Left ventricle myocardium inferior (tissue), 1 donor: ENCODE results near the gene ZBTB7B. TPM values are rescaled to one million over a fixed set of nuclear protein-coding genes. Genes with fewer than 3 reads are reported as not detected.

Experiments used
- DNase-seq: peaks from one replicate; pipeline ENCODE4 v3.0.0-alpha.2; 2020
- H3K27ac ChIP-seq: fragments of 200-600 bp; replicated peaks from 2 replicates; pipeline ENCODE4 v1.8.0; 2021
- H3K27me3 ChIP-seq: fragments of 200-600 bp; 2 replicates; pipeline ENCODE4 v1.8.0; 2021; ENCODE audit warnings: low read depth
- H3K36me3 ChIP-seq: fragments of 200-600 bp; 2 replicates; pipeline ENCODE4 v1.8.0; 2021
- H3K4me1 ChIP-seq: fragments of 200-600 bp; 2 replicates; pipeline ENCODE4 v1.8.0; 2021
- H3K4me3 ChIP-seq: fragments of 200-600 bp; 2 replicates; pipeline ENCODE4 v1.8.0; 2021; ENCODE audit warnings: mild to moderate bottlenecking, moderate library complexity
- H3K9me3 ChIP-seq: fragments of 200-600 bp; replicated peaks from 2 replicates; pipeline ENCODE4 v1.8.0; 2021
- intact Hi-C: fragments of 100-400 bp; cut with micrococcal nuclease; formaldehyde crosslinking; loops from one replicate; pipeline ENCODE4 v1.11.0; 2022
- total RNA-seq: library from RNA; stranded (reverse); fragmentation: NEBNext Ultra II Directional; extraction: Animal tissue kit (Norgen Biotek cat#: 25700); gene quantifications from one replicate; pipeline ENCODE4 v1.2.1, GENCODE V29; 2021
- TF ChIP-seq, protein P1 (sequence below): fragments of 200-600 bp; IDR thresholded peaks from 2 replicates; pipeline ENCODE4 v1.8.0; 2021; ENCODE audit warnings: antibody characterized with exemption, mild to moderate bottlenecking, borderline replicate concordance
- donor health status: DM: no; HTN: yes; CAD: no; lungs with severe emphysema.

The ZBTB7B gene
- total RNA-seq, 1 donor from 2014 or later, result 42.8 TPM

DNA sequence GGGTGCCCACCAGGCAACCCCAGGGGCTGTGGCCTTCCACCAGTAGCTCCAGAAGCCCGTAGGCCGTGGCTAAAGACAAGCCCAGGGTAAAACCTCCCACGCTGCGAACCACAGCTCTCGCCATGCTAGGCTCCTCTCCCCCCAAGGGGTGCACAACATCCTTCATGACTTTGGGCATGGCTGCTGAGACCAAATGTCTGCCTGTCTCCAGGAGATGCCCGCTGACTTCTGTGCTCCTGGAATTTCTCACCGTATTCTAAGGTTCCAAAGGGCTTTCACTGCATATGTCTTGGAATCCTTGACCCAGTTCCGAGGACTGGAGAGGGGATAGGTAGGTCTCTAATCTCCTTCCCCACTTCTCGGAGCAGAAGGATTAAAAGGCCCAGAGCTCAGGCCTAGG, 30.9 kb downstream of the ZBTB7B start, which contains the start of the genes DCST1 and DCST2:
TSS of gene DCST1 (plus strand) at position 301 of the 400 bp plus-strand sequence. CDS start 213 bp downstream, outside the sequence.
TSS of gene DCST2 (minus strand) at position 258 of the 400 bp plus-strand sequence. CDS start at position 178, 80 bp downstream.
- no peak for DNase-seq
- TF ChIP-seq, protein P1, sequence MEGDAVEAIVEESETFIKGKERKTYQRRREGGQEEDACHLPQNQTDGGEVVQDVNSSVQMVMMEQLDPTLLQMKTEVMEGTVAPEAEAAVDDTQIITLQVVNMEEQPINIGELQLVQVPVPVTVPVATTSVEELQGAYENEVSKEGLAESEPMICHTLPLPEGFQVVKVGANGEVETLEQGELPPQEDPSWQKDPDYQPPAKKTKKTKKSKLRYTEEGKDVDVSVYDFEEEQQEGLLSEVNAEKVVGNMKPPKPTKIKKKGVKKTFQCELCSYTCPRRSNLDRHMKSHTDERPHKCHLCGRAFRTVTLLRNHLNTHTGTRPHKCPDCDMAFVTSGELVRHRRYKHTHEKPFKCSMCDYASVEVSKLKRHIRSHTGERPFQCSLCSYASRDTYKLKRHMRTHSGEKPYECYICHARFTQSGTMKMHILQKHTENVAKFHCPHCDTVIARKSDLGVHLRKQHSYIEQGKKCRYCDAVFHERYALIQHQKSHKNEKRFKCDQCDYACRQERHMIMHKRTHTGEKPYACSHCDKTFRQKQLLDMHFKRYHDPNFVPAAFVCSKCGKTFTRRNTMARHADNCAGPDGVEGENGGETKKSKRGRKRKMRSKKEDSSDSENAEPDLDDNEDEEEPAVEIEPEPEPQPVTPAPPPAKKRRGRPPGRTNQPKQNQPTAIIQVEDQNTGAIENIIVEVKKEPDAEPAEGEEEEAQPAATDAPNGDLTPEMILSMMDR, result no peak
- intact Hi-C loops, result no loop called here
- Histone ChIP-seq H3K4me3 (no peak within 1 kb of the TSS), H3K27me3 (no peaks in the 10 kb centered on the region), H3K27ac (no peak within 1 kb of the TSS), H3K9me3 (no peaks in the 10 kb centered on the region), H3K36me3 (no peaks in the 10 kb centered on the region), H3K4me1 (peaks cover 5% of the 10 kb centered on the region)

DNA sequence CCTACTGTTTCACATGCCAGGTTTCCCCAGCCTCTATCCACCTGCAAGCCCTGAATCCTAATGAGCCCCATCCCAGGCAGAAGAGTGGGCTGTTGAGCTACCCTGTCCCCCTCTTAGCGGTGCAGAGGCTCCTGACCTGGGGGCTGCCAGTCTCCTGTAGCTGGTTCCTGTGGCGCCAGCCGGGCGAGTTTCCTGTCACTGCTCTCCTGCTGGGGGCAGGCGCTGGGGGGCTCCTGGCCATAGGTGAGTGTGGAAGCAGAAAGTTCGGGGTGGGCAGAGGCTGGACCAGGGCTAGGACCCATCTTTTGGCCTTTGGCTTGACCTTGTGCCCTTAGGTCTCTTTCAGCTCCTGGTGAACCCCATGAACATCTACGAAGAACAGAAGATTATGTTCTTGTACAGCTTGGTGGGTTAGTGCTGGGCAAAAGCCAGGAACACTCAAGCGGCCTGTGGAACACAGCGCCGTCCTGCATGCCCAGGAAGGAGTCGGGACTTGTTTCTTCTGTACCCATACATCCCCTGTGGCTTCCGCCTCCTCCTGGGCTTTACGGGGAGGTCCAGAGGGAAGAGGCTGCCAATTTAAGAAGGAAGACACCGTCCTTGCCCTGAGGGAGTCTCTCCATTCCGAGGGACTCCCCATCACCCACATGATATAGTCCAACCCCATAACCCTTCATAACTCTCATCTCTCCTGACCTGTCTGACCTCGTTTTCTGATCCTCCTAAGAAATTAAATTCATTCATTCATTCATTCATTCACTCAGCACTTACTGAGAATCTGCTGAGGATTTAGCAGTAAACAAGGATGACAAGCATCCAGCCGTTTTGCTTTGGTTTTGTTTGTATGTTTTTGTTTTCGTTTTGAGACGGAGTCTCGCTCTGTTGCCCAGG, 32.0 kb downstream of the ZBTB7B start:
- Histone ChIP-seq H3K27ac (no peak overlapping the region), H3K4me1 (peaks cover 12% of the 10 kb centered on the region), H3K9me3 (no peaks in the 10 kb centered on the region), H3K4me3 (no peak overlapping the region), H3K27me3 (no peaks in the 10 kb centered on the region), H3K36me3 (no peaks in the 10 kb centered on the region)
- no peak for DNase-seq
- TF ChIP-seq, protein P1, result no peak
- intact Hi-C loops, result no loop called here

DNA sequence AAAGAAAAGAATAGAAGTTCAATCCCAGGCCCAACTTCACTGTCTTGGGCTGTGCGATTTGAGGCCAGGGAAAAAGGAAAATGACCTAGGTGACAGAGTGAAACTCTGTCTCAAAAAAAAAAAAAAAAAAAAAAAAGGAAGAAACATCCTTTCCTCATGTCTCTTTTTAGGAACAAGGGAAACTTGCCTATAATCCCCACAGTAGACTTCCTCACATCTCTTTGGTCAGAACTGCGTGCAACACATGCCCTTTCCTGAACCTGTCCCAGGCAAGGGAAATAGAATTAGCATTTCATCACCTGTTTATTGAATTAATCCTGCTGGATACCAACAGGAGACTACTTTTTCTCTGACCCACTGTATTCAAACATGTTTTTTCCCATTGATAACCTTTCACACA, 33.3 kb downstream of the ZBTB7B start:
- H3K36me3 ChIP-seq, result no peaks in the 10 kb centered on the region
- intact Hi-C loops, result no loop called here
- DNase-seq, result no peak
- H3K27me3 ChIP-seq, result no peaks in the 10 kb centered on the region
- TF ChIP-seq, protein P1, result no peak
- H3K4me3 ChIP-seq, result no peak overlapping the region
- peaks cover 12% of the 10 kb centered on the region for H3K4me1 ChIP-seq
- no peaks in the 10 kb centered on the region for H3K9me3 ChIP-seq
- no peak overlapping the region for H3K27ac ChIP-seq

DNA sequence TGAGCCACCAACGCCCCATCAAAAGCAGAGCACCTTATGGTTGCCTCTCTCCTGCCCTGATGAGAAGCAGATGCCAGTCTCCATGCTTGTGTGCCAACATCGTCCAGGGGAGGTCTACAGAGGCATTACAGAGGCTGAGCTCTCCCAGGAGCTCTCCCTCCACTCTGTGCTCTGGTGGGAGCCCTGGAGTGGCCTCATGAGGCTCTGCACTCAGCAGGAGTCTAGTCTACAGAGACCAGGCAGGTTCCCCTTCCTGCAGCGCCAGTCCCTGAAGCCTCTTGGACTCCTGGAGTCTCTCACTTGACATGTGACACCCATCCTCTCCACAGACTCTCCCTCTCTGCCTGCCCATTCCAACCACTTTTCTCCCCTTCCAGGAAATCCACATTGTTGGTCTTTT, 34.4 kb downstream of the ZBTB7B start:
- peaks cover 12% of the 10 kb centered on the region for H3K4me1 ChIP-seq
- H3K27ac ChIP-seq, result no peak overlapping the region
- H3K27me3 ChIP-seq, result no peaks in the 10 kb centered on the region
- TF ChIP-seq, protein P1, result no peak
- H3K36me3 ChIP-seq, result no peaks in the 10 kb centered on the region
- no peak overlapping the region for H3K4me3 ChIP-seq
- DNase-seq, result no peak
- intact Hi-C loops, result no loop called here
- H3K9me3 ChIP-seq, result no peaks in the 10 kb centered on the region

DNA sequence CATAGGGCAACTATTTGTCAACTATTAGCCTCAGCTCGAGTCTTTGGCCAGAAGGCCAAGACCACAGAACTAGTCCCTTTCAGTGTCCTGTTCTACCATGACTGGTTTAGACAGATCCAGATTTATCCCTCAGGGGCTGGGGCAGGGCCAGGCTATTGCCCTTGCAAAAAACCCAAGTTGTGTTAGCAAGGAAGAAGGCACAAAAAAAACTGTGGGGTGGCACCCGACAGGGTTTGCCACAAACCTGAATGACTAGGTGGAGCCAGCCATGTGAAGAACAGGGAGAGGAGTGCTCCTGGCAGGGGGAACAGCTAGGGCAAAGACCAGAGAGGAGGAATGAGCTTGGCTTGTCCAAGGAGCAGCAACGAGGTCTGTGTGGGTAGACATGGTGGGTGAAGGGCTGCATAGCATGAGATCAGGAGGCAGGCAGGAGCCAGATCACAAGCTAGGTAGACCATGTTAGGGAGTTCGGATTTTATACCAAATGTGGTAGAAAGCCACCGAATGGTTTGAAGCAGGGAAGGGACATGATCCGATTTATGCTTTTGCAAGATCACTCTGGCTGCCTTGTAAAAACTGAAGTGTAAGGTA, 35.3 kb downstream of the ZBTB7B start:
- peaks cover 12% of the 10 kb centered on the region for H3K4me1 ChIP-seq
- TF ChIP-seq, protein P1, result no peak
- no peaks in the 10 kb centered on the region for H3K27me3 ChIP-seq
- intact Hi-C loops, result no loop called here
- H3K27ac ChIP-seq, result no peak overlapping the region
- no peaks in the 10 kb centered on the region for H3K36me3 ChIP-seq
- no peak for DNase-seq
- H3K4me3 ChIP-seq, result no peak overlapping the region
- no peaks in the 10 kb centered on the region for H3K9me3 ChIP-seq
